Activated CD8-positive, alpha-beta memory T cell treated with anti-CD3 and anti-CD28 coated beads for 36 hours (primary cell): Measurements from ENCODE around the gene EPAS1. TPM values are rescaled to one million over a fixed set of nuclear protein-coding genes. Genes with fewer than 3 reads are reported as not detected.

Experiments
- CTCF ChIA-PET: fragments of 350-600 bp; sonication (Branson Sonifier 250); formaldehyde crosslinking; loops from one replicate; lab custom pipeline; 2021; ENCODE audit warnings: antibody characterized with exemption; lab: Charles Lee
- POLR2A ChIA-PET: fragments of 350-600 bp; sonication (Branson Sonifier 250); formaldehyde crosslinking; loops from one replicate; lab custom pipeline; 2021; ENCODE audit warnings: antibody characterized with exemption; lab: Charles Lee
- total RNA-seq, 2 experiments: library from RNA; stranded (reverse); gene quantifications; one replicate each; pipeline ENCODE4 v1.2.3, GENCODE V29; 2021

Gene EPAS1
- total RNA-seq, 2 experiments from 2014 or later = 6.8 to 7.0 TPM

GRCh38 chr2:46371854-46372253, 74.6 kb downstream of the EPAS1 start:
- POLR2A ChIA-PET = no interaction called here

DNA sequence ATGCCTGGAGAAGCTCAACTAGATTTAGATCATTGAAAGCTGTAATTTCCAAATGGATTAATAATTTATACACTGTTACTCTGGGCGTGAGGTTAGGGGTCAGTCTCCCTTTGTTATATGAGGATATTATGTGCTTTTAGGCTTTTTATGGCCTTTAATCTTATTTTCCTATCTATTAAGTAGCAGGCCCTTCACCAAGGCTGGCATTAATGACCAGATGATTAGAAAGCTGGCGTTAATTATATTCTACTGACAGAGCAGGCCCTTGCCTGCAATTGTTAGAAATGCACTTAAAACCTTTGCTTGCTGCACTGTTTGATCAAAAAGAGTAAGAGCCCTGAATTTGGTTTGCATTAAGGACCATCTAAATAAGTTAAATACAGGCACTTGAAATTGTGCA, 75.3 kb downstream of the EPAS1 start:
- ChIA-PET CTCF (interaction anchor here (1.1 kb wide), 1 partner anchor 11 kb away, joined by 3 read pairs; no protein-coding TSS in a partner anchor), POLR2A (no interaction called here)

More at GRCh38 chr2:46371854-46372253, 74.6 kb downstream of the EPAS1 start:
- CTCF ChIA-PET = interaction anchor here (1.1 kb wide), 1 partner anchor 10 kb away, joined by 3 read pairs; no protein-coding TSS in a partner anchor

DNA sequence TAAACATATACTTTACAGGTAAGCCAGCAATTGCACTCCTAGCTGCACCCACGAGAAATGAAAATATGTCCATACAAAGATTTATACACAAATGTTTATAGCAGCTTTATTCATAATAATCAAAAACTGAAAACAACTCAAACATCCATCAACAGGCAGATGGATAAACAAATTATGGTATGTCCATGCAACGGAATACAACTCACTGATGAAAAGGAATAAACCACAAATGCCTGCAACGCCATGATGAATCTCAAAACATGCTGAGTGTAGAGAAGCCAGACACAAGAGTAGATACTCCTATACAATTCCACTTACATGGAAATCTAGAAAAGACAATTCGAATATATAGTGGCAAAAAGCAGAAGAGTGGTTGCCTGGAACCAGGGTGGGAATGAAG, 76.0 kb downstream of the EPAS1 start:
- ChIA-PET CTCF (interaction anchor here (0.6 kb wide), 1 partner anchor 8 kb away, joined by 3 read pairs; no protein-coding TSS in a partner anchor), POLR2A (no interaction called here)

- ChIA-PET CTCF (no interaction called here), POLR2A (no interaction called here)
These were observed 78.4 kb downstream of the EPAS1 start for GRCh38 chr2:46375566-46376125.

- CTCF ChIA-PET = no interaction called here
- POLR2A ChIA-PET = no interaction called here
These were observed 79.4 kb downstream of the EPAS1 start for GRCh38 chr2:46376586-46376985.

DNA sequence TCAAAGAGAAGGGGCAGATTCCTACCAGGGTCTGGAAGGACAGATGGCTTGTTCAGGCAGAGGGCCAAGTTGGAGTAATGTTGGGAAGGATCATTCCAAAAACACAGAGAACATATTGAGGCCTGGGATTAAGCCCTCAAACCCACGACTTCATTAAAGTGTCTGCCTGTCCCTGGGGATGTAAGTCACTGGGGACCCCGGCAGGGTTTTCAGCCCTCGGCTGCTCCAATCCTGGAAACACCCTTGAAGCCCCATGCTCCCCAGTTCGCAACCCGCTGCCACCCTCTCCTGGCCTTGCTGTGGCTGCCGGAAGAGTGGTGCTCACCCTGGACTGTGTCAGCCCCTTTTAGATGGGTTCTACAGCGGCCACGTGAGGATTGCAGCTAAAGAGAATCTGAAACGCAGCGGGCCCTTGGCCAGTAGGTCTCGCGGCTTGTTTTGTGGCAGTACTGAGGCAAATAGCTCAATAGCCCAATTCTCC, 79.9 kb downstream of the EPAS1 start:
- ChIA-PET POLR2A (no interaction called here), CTCF (no interaction called here)

GRCh38 chr2:46377666-46378560, 80.7 kb downstream of the EPAS1 start:
- CTCF ChIA-PET = interaction anchor here (1.0 to 1.2 kb wide), 2 partner anchors 11 to 385 kb away, joined by 3 read pairs; no protein-coding TSS in a partner anchor
- POLR2A ChIA-PET = no interaction called here

DNA sequence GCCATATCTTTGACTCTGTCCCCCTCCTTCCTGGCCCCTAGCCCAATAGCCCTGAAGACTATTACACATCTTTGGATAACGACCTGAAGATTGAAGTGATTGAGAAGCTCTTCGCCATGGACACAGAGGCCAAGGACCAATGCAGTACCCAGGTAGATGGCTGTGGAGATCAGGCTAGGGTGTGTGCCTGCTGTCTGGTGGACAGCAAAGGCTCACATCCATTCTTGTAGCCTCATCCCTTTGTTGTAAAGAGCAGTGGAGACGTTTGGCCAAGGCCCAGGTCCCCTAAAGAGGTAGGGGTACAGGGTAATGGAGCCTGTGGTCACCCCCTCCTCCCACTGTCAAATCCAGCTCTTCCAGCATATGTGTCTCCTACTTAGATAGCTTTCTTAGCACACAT, 81.4 kb downstream of the EPAS1 start:
- CTCF ChIA-PET = interaction anchor here (1.0 to 1.2 kb wide), 2 partner anchors 12 to 386 kb away, joined by 3 read pairs; no protein-coding TSS in a partner anchor
- POLR2A ChIA-PET = no interaction called here

DNA sequence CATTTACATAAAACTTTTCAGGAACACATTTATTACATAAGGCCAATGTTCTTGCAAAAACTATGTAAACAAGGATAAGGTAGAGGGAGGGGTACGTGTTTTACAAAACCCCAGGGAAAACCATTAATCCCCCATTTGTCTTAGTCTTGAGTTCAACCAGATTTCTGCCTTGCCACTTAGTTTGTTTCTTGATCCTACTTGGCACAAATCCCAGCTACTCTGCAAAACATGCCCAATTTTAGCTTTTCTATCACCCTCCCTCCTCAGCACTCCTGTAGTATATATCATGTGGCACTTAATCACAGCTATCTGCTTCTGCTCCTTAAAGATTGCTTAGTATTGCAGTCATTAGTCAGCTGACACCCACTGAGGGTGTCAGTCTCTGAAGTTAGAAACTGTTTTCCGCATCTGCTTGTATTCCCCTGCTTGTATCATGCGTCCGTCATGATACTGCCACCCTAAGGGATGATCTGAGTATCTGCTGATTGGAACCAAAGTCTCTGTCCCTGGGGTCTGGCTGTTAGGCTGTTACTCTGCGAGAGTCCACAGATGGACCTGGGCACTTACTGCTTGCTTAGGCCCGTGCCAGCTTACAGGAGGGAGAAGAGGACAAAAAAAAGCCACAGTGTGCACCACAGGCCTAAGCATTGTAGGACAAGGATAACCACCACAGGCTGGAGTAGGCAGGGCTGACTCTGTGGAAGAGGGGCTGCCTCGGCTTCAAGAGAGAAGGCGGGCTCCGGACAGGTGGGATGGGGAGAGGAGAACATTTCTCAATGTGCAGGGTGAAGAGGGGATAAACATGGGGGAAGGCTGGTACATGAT, 82.2 kb downstream of the EPAS1 start:
- POLR2A ChIA-PET = no interaction called here
- CTCF ChIA-PET = no interaction called here

DNA sequence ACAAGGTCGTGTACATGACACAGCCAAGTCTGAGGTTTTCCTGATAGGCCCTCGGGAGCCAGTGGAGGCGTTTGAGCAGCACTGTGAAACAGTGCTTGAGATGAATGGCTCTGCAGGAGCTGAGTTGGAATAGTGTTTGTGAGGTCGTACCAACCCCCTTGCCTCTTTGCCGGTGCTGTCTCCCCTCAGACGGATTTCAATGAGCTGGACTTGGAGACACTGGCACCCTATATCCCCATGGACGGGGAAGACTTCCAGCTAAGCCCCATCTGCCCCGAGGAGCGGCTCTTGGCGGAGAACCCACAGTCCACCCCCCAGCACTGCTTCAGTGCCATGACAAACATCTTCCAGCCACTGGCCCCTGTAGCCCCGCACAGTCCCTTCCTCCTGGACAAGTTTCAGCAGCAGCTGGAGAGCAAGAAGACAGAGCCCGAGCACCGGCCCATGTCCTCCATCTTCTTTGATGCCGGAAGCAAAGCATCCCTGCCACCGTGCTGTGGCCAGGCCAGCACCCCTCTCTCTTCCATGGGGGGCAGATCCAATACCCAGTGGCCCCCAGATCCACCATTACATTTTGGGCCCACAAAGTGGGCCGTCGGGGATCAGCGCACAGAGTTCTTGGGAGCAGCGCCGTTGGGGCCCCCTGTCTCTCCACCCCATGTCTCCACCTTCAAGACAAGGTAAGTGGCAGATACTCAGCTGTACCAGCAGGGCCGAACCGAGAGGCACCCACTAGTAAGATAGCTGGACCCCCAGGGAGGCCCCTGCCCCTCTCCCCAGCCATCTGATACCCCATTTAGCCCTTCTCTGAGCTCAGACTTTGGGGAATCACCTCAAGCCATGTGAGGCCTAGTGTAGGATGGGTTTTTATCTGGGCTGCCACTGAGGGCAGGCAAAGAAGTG, 83.1 kb downstream of the EPAS1 start:
- ChIA-PET POLR2A (no interaction called here), CTCF (no interaction called here)

- POLR2A ChIA-PET = no interaction called here
- CTCF ChIA-PET = interaction anchor here (0.6 kb wide), 1 partner anchor 8 kb away, joined by 3 read pairs; no protein-coding TSS in a partner anchor
These were observed 84.1 kb downstream of the EPAS1 start for GRCh38 chr2:46381263-46381849.

- ChIA-PET CTCF (interaction anchor here (0.6 kb wide), 1 partner anchor 9 kb away, joined by 3 read pairs; no protein-coding TSS in a partner anchor), POLR2A (no interaction called here)
These were observed 84.7 kb downstream of the EPAS1 start for GRCh38 chr2:46381871-46382270.

DNA sequence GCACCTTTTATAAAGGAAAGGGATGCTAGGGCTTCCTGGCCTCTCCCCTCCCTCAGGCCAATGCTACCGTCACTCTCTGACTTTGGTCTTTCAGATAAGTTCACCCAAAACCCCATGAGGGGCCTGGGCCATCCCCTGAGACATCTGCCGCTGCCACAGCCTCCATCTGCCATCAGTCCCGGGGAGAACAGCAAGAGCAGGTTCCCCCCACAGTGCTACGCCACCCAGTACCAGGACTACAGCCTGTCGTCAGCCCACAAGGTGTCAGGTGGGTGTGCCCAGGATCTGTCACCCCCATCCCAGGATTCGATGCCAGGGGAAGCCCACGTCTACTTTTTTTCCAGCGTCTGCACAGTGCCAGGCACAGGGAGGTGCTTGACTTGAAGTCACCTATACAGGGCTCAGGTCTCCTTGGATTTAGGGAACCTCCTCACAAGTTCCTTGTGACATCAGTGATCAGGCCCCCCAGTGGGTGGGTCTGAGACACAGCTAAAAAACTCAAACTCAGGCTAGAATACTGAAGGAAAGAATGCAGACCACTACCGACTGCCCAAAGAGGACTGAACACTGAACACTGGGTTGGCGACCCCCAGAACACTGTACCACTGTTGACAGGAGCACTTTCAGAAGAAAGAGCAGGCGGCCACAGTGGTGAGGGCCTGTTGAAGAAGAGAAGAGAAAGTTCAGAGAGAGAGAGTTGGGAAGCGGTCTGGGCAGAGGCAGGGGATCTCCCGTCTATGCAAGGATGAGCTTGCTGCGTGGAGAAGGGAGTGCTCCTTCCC, 85.3 kb downstream of the EPAS1 start:
- POLR2A ChIA-PET = no interaction called here
- CTCF ChIA-PET = no interaction called here

DNA sequence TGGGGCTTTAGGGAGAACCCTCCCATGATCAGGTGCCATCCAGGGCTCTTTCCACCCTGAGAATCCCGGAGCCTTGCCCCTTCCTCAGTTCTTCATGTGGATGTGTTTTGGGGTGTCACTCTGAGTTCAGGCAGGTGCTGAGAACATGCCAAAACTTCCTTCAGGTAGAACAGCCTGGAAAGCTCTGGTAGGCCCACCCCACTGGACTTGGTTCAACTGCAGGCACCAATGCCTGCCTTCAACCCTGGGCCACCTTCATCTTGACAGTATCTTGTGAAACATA, 85.8 kb downstream of the EPAS1 start:
- POLR2A ChIA-PET = no interaction called here
- CTCF ChIA-PET = no interaction called here

DNA sequence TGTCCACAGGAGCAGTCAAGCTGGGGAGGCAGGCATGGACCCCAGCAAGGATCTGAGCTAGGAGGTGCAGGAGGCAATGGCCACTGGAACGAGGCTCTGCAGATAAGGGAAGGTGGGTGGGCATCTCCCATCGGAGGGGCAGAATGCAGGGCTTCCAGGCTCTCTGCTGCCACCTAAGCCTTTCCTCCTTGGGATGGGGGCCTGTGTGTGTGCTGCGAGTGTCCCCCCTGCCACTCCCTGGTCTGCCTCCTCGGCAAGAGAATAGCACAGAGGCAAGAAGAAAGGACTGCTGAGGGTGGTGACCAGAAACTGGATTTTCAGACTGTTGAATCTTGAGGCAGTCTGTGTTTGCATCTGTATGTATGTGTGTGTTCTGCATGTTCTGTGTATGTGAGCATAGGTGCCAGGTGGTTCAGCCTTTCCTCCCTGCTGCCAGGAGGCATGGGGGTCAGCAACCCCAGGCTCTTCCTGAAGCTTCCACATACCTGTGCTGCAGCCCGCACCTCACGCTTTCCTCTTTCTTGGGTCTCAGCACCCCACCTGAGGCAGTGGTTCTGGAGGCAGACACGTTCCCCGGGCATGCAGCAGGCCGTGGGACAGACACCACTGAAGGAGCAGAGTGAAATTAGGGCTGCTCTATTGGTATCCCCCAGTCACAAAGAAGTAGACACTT, 86.7 kb downstream of the EPAS1 start:
- ChIA-PET CTCF (no interaction called here), POLR2A (no interaction called here)

- ChIA-PET CTCF (no interaction called here), POLR2A (no interaction called here)
These were observed 87.2 kb downstream of the EPAS1 start for GRCh38 chr2:46384457-46384815.
